H1 (cell line): ENCODE results near the gene NFX1.

Experiments
- BACH1 ChIP-seq: IDR thresholded peaks from 2 replicates; pipeline ENCODE4 v1.6.1; 2012; ENCODE audit warnings: low read length, improper control_type of control experiment
- CBX5 ChIP-seq: fragments of 300-800, 300-1000 bp; sonication (generic); IDR thresholded peaks from 2 replicates; pipeline ENCODE4 v1.7.1; 2016; ENCODE audit warnings: antibody characterized with exemption, low read length, low read depth
- CTCF ChIP-seq, 3 experiments: IDR thresholded peaks; 1 replicate in 2 of 3; 2 replicates in 1 of 3; pipeline versions ENCODE4 v1.5.1 to v1.6.1; 2011; ENCODE audit warnings: low read length in 3 of 3, mild to moderate bottlenecking in 3 of 3, inconsistent platforms in 2 of 3, low read depth in 1 of 3, moderate library complexity in 1 of 3; ENCODE audit not compliant: insufficient read depth in 1 of 3; ENCODE audit errors: control extremely low read depth in 1 of 3
- MAFK ChIP-seq: IDR thresholded peaks from 2 replicates; pipeline ENCODE4 v1.6.1; 2012; ENCODE audit warnings: low read depth, mild to moderate bottlenecking, improper control_type of control experiment, low read length
- POLR2A ChIP-seq, 2 experiments: IDR thresholded peaks; 1 replicate in 1 of 2; 2 replicates in 1 of 2; pipeline ENCODE4 v1.6.1; 2011; ENCODE audit warnings: low read depth in 2 of 2, low read length in 2 of 2, mild to moderate bottlenecking in 2 of 2; ENCODE audit errors: control extremely low read depth in 1 of 2
- SP1 ChIP-seq: IDR thresholded peaks from 2 replicates; pipeline ENCODE4 v1.6.1; 2011; ENCODE audit warnings: low read depth, low read length
- TEAD4 ChIP-seq: IDR thresholded peaks from 2 replicates; pipeline ENCODE4 v1.6.1; 2012; ENCODE audit warnings: low read depth, low read length, inconsistent platforms, mixed read lengths
- TF ChIP-seq, protein P1 (sequence below): IDR thresholded peaks from 2 replicates; pipeline ENCODE4 v1.6.1; 2012; ENCODE audit warnings: inconsistent platforms
- TF ChIP-seq, protein P2 (sequence below): IDR thresholded peaks from 2 replicates; pipeline ENCODE4 v1.6.1; 2011; ENCODE audit warnings: low read length, improper control_type of control experiment

DNA sequence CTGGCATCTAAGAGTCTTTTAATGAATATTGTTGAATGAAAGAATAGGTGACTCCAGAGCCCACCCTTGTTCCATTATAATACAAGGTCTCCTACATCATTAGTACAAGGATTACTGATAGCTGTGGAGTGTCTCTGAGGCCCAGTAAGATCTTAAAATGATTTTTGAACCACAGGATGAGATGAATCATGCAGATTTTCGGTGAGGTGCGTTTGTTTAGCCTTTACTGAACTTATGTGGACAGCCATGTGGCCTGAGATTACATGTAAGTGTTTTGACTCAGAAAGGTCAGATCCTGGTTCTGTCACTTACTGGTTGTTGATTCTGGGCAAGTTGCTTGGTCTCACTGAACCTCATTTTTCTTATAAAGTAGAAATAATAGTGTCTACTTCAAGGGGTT is 21.6 kb downstream of the NFX1 start:
- TF ChIP-seq CTCF (IDR thresholded peaks at IDR 0.05; ENCODE audit: control extremely low read depth in 1 of 3, insufficient read depth in 1 of 3, low read depth in 1 of 3, low read length in 3 of 3) = no peak
- no peak for TF ChIP-seq TEAD4
- TF ChIP-seq, protein P1, sequence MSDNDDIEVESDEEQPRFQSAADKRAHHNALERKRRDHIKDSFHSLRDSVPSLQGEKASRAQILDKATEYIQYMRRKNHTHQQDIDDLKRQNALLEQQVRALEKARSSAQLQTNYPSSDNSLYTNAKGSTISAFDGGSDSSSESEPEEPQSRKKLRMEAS = no peak
- no peak for TF ChIP-seq BACH1
- no peak for TF ChIP-seq CBX5
- TF ChIP-seq SP1 = no peak
- TF ChIP-seq, protein P2, sequence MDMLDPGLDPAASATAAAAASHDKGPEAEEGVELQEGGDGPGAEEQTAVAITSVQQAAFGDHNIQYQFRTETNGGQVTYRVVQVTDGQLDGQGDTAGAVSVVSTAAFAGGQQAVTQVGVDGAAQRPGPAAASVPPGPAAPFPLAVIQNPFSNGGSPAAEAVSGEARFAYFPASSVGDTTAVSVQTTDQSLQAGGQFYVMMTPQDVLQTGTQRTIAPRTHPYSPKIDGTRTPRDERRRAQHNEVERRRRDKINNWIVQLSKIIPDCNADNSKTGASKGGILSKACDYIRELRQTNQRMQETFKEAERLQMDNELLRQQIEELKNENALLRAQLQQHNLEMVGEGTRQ = no peak
- no peak for TF ChIP-seq MAFK
- no peak for TF ChIP-seq POLR2A (IDR thresholded peaks at IDR 0.05; ENCODE audit: control extremely low read depth in 1 of 2, low read depth in 2 of 2, low read length in 2 of 2)
